ENCODE measurements around the gene LRSAM1. TPM values are rescaled to one million over a fixed set of nuclear protein-coding genes. Genes with fewer than 3 reads are reported as not detected.
A peak's percentile ranks its signal among the peaks of the same experiment; 100 is the strongest.

The LRSAM1 gene
- polyA plus RNA-seq, 1 donor (not counting 4 experiments of a cell fraction or from before 2014, with no cell fraction given): 5.2 TPM

GRCh38 chr9:127524373-127524772 lies 73.1 kb downstream of the LRSAM1 start:
- H3K4me3 ChIP-seq (ENCODE audit: control insufficient read depth in 2 of 3, extremely low read depth in 1 of 3, insufficient read depth in 2 of 3, low read depth in 1 of 3, low read length in 3 of 3): no peak overlapping the region
- peaks cover 10% of the 10 kb centered on the region for H4K20me1 ChIP-seq (ENCODE audit: control insufficient read depth, extremely low read depth, insufficient read depth, low read length)
- FAIRE-seq (no peak), DNase-seq (ENCODE audit: low read depth, low spot score) (no peak)
- no peaks in the 10 kb centered on the region for H3K9me1 ChIP-seq (ENCODE audit: control insufficient read depth, extremely low read depth, insufficient read depth, low read length)
- no peaks in the 10 kb centered on the region for H3K27me3 ChIP-seq (ENCODE audit: control insufficient read depth, extremely low read depth, insufficient read depth, low read length)
- no peak overlapping the region for H2AFZ ChIP-seq (ENCODE audit: control insufficient read depth, low read length)
- H3K79me2 ChIP-seq (ENCODE audit: control insufficient read depth, insufficient read depth, low read length): peaks cover 53% of the 10 kb centered on the region
- dilution Hi-C loops (cut with MboI; ENCODE audit: extremely low pct_ligation_motif_present, low sequenced_read_pairs): no loop called here
- TF ChIP-seq EZH2 (IDR thresholded peaks at IDR 0.05; ENCODE audit: low read length) (no peak), CTCF (optimal IDR thresholded peaks at IDR 0.05 in 1 of 3, IDR thresholded peaks at IDR 0.05 in 1 of 3, conservative IDR thresholded peaks at IDR 0.05 in 1 of 3; ENCODE audit: extremely low read depth in 1 of 3, insufficient read depth in 2 of 3, low read length in 3 of 3) (no peak)
- no peak overlapping the region for H3K9ac ChIP-seq (ENCODE audit: control insufficient read depth, extremely low read depth, insufficient read depth, low read length)
- H3K4me2 ChIP-seq (ENCODE audit: control insufficient read depth, extremely low read depth, insufficient read depth, low read depth, low read length): no peak overlapping the region
- peaks cover 3% of the 10 kb centered on the region for H3K9me3 ChIP-seq (ENCODE audit: control insufficient read depth, low read depth, low read length)
- H3K27ac ChIP-seq (ENCODE audit: control insufficient read depth, insufficient read depth, low read length): no peak overlapping the region
- peaks cover 43 to 73% of the 10 kb centered on the region in 2 experiments for H3K36me3 ChIP-seq (ENCODE audit: control insufficient read depth in 2 of 2, extremely low read depth in 1 of 2, insufficient read depth in 2 of 2, low read length in 2 of 2)
- peaks cover 46% of the 10 kb centered on the region for H3K4me1 ChIP-seq (ENCODE audit: control insufficient read depth, extremely low read depth, insufficient read depth, low read length)

- Histone ChIP-seq H3K27ac (ENCODE audit: control insufficient read depth, insufficient read depth, low read length) (no peak overlapping the region), H3K27me3 (ENCODE audit: control insufficient read depth, extremely low read depth, insufficient read depth, low read length) (no peaks in the 10 kb centered on the region), H3K9me3 (ENCODE audit: control insufficient read depth, low read depth, low read length) (peaks cover 3% of the 10 kb centered on the region), H2AFZ (ENCODE audit: control insufficient read depth, low read length) (no peak overlapping the region), H3K9ac (ENCODE audit: control insufficient read depth, extremely low read depth, insufficient read depth, low read length) (no peak overlapping the region), H4K20me1 (ENCODE audit: control insufficient read depth, extremely low read depth, insufficient read depth, low read length) (peaks cover 8% of the 10 kb centered on the region), H3K4me1 (ENCODE audit: control insufficient read depth, extremely low read depth, insufficient read depth, low read length) (peaks cover 34% of the 10 kb centered on the region), H3K4me2 (ENCODE audit: control insufficient read depth, extremely low read depth, insufficient read depth, low read depth, low read length) (no peak overlapping the region), H3K4me3 (ENCODE audit: control insufficient read depth in 2 of 3, extremely low read depth in 1 of 3, insufficient read depth in 2 of 3, low read depth in 1 of 3, low read length in 3 of 3) (no peak overlapping the region), H3K79me2 (ENCODE audit: control insufficient read depth, insufficient read depth, low read length) (peaks cover 63% of the 10 kb centered on the region), H3K9me1 (ENCODE audit: control insufficient read depth, extremely low read depth, insufficient read depth, low read length) (no peaks in the 10 kb centered on the region), H3K36me3 (ENCODE audit: control insufficient read depth in 2 of 2, extremely low read depth in 1 of 2, insufficient read depth in 2 of 2, low read length in 2 of 2) (peaks cover 50 to 83% of the 10 kb centered on the region in 2 experiments)
- peak in 2 of 3 experiments; percentile 70 to 76 for TF ChIP-seq CTCF (optimal IDR thresholded peaks at IDR 0.05 in 1 of 3, IDR thresholded peaks at IDR 0.05 in 1 of 3, conservative IDR thresholded peaks at IDR 0.05 in 1 of 3; ENCODE audit: extremely low read depth in 1 of 3, insufficient read depth in 2 of 3, low read length in 3 of 3)
- no peak for TF ChIP-seq EZH2 (IDR thresholded peaks at IDR 0.05; ENCODE audit: low read length)
- DNase-seq (ENCODE audit: low read depth, low spot score): no peak
- dilution Hi-C loops (cut with MboI; ENCODE audit: extremely low pct_ligation_motif_present, low sequenced_read_pairs): no loop called here
- peak; percentile 55 for FAIRE-seq
Observed at GRCh38 chr9:127525401-127526188, 74.3 kb downstream of the LRSAM1 start.
